Gastrocnemius medialis (tissue), 4 donors: ENCODE data around the gene CHST11.

ENCODE experiments used
- POLR2A ChIP-seq, 2 donors: fragments of 450-650 bp; IDR thresholded peaks; one replicate each; pipeline ENCODE4 v1.6.1; 2017; ENCODE audit warnings: antibody characterized with exemption in 2 of 2, mild to moderate bottlenecking in 2 of 2, moderate library complexity in 2 of 2
- TF ChIP-seq, protein P1 (sequence below), 5 experiments: fragments of 450-650 bp in 3 of 5; fragments of 200-600 bp in 2 of 5; sonication (generic) in 2 of 5; IDR thresholded peaks in 4 of 5; conservative IDR thresholded peaks in 1 of 5; 1 replicate in 4 of 5; 2 replicates in 1 of 5; pipeline ENCODE4 v1.5.1; 2016 to 2019; ENCODE audit warnings: antibody characterized with exemption in 5 of 5, mild to moderate bottlenecking in 3 of 5, moderate library complexity in 3 of 5

DNA sequence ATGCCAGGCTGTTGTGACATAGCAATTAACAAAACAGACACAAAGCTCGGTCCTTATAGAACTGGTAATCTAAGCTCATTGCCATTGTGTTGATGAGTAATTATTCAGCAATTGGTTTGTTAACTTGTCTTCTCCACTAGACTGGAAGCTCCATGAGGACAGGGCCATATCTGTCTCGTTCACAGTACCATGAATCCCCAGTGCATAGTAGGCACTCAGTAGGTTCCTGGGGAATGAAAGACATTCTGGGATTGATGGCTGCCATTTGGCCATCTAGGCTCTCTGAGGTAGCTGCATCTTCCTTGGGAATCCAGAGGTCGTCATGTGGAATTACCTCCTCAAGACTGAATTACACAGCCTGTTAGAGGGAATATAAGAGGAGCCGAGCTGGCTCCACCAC is 177.3 kb downstream of the CHST11 start:
- no peak for TF ChIP-seq POLR2A (IDR thresholded peaks at IDR 0.05)
- TF ChIP-seq, protein P1, sequence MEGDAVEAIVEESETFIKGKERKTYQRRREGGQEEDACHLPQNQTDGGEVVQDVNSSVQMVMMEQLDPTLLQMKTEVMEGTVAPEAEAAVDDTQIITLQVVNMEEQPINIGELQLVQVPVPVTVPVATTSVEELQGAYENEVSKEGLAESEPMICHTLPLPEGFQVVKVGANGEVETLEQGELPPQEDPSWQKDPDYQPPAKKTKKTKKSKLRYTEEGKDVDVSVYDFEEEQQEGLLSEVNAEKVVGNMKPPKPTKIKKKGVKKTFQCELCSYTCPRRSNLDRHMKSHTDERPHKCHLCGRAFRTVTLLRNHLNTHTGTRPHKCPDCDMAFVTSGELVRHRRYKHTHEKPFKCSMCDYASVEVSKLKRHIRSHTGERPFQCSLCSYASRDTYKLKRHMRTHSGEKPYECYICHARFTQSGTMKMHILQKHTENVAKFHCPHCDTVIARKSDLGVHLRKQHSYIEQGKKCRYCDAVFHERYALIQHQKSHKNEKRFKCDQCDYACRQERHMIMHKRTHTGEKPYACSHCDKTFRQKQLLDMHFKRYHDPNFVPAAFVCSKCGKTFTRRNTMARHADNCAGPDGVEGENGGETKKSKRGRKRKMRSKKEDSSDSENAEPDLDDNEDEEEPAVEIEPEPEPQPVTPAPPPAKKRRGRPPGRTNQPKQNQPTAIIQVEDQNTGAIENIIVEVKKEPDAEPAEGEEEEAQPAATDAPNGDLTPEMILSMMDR (IDR thresholded peaks at IDR 0.05 in 4 of 5, conservative IDR thresholded peaks at IDR 0.05 in 1 of 5), result no peak
